Measurements from ENCODE around the gene PGA3. TPM values are rescaled to one million over a fixed set of nuclear protein-coding genes. Genes with fewer than 3 reads are reported as not detected.
"Not testable (repeated sequence)": the region's sequence is repeated elsewhere in the genome, so short reads cannot be mapped to it uniquely, and the experiment has no call there.

The PGA3 gene
- total and polyA plus RNA-seq, 2 of the 8 experiments (the other 6 are each of a cell fraction or from before 2014, with no cell fraction given) = not detected

- H4K8ac ChIP-seq (ENCODE audit: extremely low read depth, insufficient read depth, low read length); H2BK20ac ChIP-seq (ENCODE audit: low read length); H3K79me2 ChIP-seq (ENCODE audit: control insufficient read depth in 1 of 2, insufficient read depth in 2 of 2, low read length in 2 of 2); POLR2A ChIA-PET (ENCODE audit: partially characterized antibody); H3K18ac ChIP-seq (ENCODE audit: extremely low read depth, low read length); H2AFZ ChIP-seq (ENCODE audit: low read length); H2AK5ac ChIP-seq (ENCODE audit: low read depth, low read length); CTCF ChIA-PET (ENCODE audit: partially characterized antibody); H4K20me1 ChIP-seq (replicated peaks in 1 of 2; ENCODE audit: control insufficient read depth in 1 of 2, insufficient read depth in 2 of 2, low read length in 2 of 2); H3K14ac ChIP-seq (ENCODE audit: insufficient read length); DNase-seq (ENCODE audit: low read depth in 1 of 2, low spot score in 2 of 2); H2BK120ac ChIP-seq (replicated peaks; ENCODE audit: low read depth, low read length); H4K91ac ChIP-seq (replicated peaks; ENCODE audit: insufficient read length, low read length); H3K27me3 ChIP-seq (replicated peaks in 1 of 4; ENCODE audit: control insufficient read depth in 3 of 4, extremely low read depth in 1 of 4, insufficient read depth in 3 of 4, low read length in 3 of 4); H2BK12ac ChIP-seq (ENCODE audit: low read depth, low read length); H3K4ac ChIP-seq (replicated peaks; ENCODE audit: insufficient read length, low read depth, low read length); H3K4me2 ChIP-seq (ENCODE audit: insufficient read depth in 1 of 2, low read depth in 2 of 2, low read length in 2 of 2); H3K4me3 ChIP-seq (ENCODE audit: extremely low read depth in 1 of 4, insufficient read depth in 2 of 4, low read depth in 3 of 4, low read length in 4 of 4); FAIRE-seq; H3K79me1 ChIP-seq (ENCODE audit: low read depth, low read length); H2BK5ac ChIP-seq (ENCODE audit: low read depth, low read length); H3K4me1 ChIP-seq (replicated peaks in 1 of 4; ENCODE audit: control insufficient read depth in 3 of 4, insufficient read depth in 4 of 4, low read length in 3 of 4); H4K5ac ChIP-seq (ENCODE audit: insufficient read length, low read depth, low read length); H3K23ac ChIP-seq (ENCODE audit: insufficient read length); H2BK15ac ChIP-seq (ENCODE audit: low read length); H3K36me3 ChIP-seq (ENCODE audit: control insufficient read depth in 2 of 4, insufficient read depth in 4 of 4, low read length in 3 of 4); H3K9me3 ChIP-seq (ENCODE audit: insufficient read depth in 2 of 2, low read depth in 1 of 2, low read length in 1 of 2); H3K56ac ChIP-seq (replicated peaks; ENCODE audit: insufficient read length, low read depth, low read length); H3K9ac ChIP-seq (replicated peaks in 1 of 4; ENCODE audit: extremely low read depth in 1 of 4, low read depth in 3 of 4, low read length in 3 of 4); H3K23me2 ChIP-seq (ENCODE audit: low read depth, low read length); H3K27ac ChIP-seq (ENCODE audit: low read depth, low read length): not testable (repeated sequence)
- no CpG with 5 or more reads among the region's 4 CpGs for WGBS, 2 experiments (ENCODE audit: extremely low coverage in 1 of 2, insufficient coverage in 1 of 2, insufficient read length in 1 of 2, insufficient replicate concordance in 2 of 2, low coverage in 1 of 2, low lambda C conversion rate in 2 of 2, missing lambda C conversion rate in 1 of 2)
These were observed 33.8 kb downstream of the PGA3 start for GRCh38 chr11:61237130-61237529.

GRCh38 chr11:61240288-61240687 lies 37.0 kb downstream of the PGA3 start:
- H2BK15ac ChIP-seq (ENCODE audit: low read length); FAIRE-seq; H2BK12ac ChIP-seq (ENCODE audit: low read depth, low read length); H3K4me2 ChIP-seq (ENCODE audit: insufficient read depth in 1 of 2, low read depth in 2 of 2, low read length in 2 of 2); H2BK5ac ChIP-seq (ENCODE audit: low read depth, low read length); H3K14ac ChIP-seq (ENCODE audit: insufficient read length); H3K27ac ChIP-seq (ENCODE audit: low read depth, low read length); H4K5ac ChIP-seq (ENCODE audit: insufficient read length, low read depth, low read length); H4K91ac ChIP-seq (replicated peaks; ENCODE audit: insufficient read length, low read length); H3K9me3 ChIP-seq (ENCODE audit: insufficient read depth in 2 of 2, low read depth in 1 of 2, low read length in 1 of 2); POLR2A ChIA-PET (ENCODE audit: partially characterized antibody); H3K79me2 ChIP-seq (ENCODE audit: control insufficient read depth in 1 of 2, insufficient read depth in 2 of 2, low read length in 2 of 2); DNase-seq (ENCODE audit: low read depth in 1 of 2, low spot score in 2 of 2); H3K4me3 ChIP-seq (ENCODE audit: extremely low read depth in 1 of 4, insufficient read depth in 2 of 4, low read depth in 3 of 4, low read length in 4 of 4); H2AK5ac ChIP-seq (ENCODE audit: low read depth, low read length); H3K18ac ChIP-seq (ENCODE audit: extremely low read depth, low read length); H4K20me1 ChIP-seq (replicated peaks in 1 of 2; ENCODE audit: control insufficient read depth in 1 of 2, insufficient read depth in 2 of 2, low read length in 2 of 2); H2BK120ac ChIP-seq (replicated peaks; ENCODE audit: low read depth, low read length); H3K9ac ChIP-seq (replicated peaks in 1 of 4; ENCODE audit: extremely low read depth in 1 of 4, low read depth in 3 of 4, low read length in 3 of 4); H3K56ac ChIP-seq (replicated peaks; ENCODE audit: insufficient read length, low read depth, low read length); H3K23ac ChIP-seq (ENCODE audit: insufficient read length); H3K36me3 ChIP-seq (ENCODE audit: control insufficient read depth in 2 of 4, insufficient read depth in 4 of 4, low read length in 3 of 4); H2AFZ ChIP-seq (ENCODE audit: low read length); H3K4ac ChIP-seq (replicated peaks; ENCODE audit: insufficient read length, low read depth, low read length); H3K79me1 ChIP-seq (ENCODE audit: low read depth, low read length); H4K8ac ChIP-seq (ENCODE audit: extremely low read depth, insufficient read depth, low read length); H2BK20ac ChIP-seq (ENCODE audit: low read length); H3K23me2 ChIP-seq (ENCODE audit: low read depth, low read length); H3K4me1 ChIP-seq (replicated peaks in 1 of 4; ENCODE audit: control insufficient read depth in 3 of 4, insufficient read depth in 4 of 4, low read length in 3 of 4); H3K27me3 ChIP-seq (replicated peaks in 1 of 4; ENCODE audit: control insufficient read depth in 3 of 4, extremely low read depth in 1 of 4, insufficient read depth in 3 of 4, low read length in 3 of 4): not testable (repeated sequence)
- WGBS, 2 experiments (ENCODE audit: extremely low coverage in 1 of 2, insufficient coverage in 1 of 2, insufficient read length in 1 of 2, insufficient replicate concordance in 2 of 2, low coverage in 1 of 2, low lambda C conversion rate in 2 of 2, missing lambda C conversion rate in 1 of 2) = 78% methylated on average over 7 of the region's 8 CpGs; no CpG with 5 or more reads in 1 of the 2 experiments
- CTCF ChIA-PET (ENCODE audit: partially characterized antibody) = interaction anchor here (1.0 kb wide), 1 partner anchor 14 kb away, joined by 7 read pairs; no protein-coding TSS in a partner anchor

Measured in H1 (cell line).